Psoas muscle (tissue), 8 donors: Measurements from ENCODE around the gene ZNF385A. TPM values are rescaled to one million over a fixed set of nuclear protein-coding genes. Genes with fewer than 3 reads are reported as not detected.
A peak's percentile ranks its signal among the peaks of the same experiment; 100 is the strongest.

Experiments used
- ATAC-seq, 4 donors: fragments of 200-7000 bp; cut with Tn5 transposase; one replicate each; pipeline ENCODE4 v1.9.1; 2020; ENCODE audit warnings: moderate library complexity in 3 of 4, mild to moderate bottlenecking in 2 of 4
- DNase-seq, 2 donors: peaks; one replicate each; pipeline ENCODE4 v3.0.0-alpha.2; 2020
- H3K27ac ChIP-seq: fragments of 200-600 bp; one replicate; pipeline ENCODE4 v1.8.0; 2022
- H3K27me3 ChIP-seq, 3 donors: fragments of 200-600 bp in 1 of 3; one replicate each; pipeline versions ENCODE4 v1.6.1 to v1.8.0; 2013 to 2022; ENCODE audit warnings: low read length in 2 of 3, mild to moderate bottlenecking in 2 of 3, moderate library complexity in 1 of 3; ENCODE audit not compliant: insufficient read depth in 3 of 3
- H3K36me3 ChIP-seq, 2 donors: fragments of 200-600 bp in 1 of 2; one replicate each; pipeline versions ENCODE4 v1.6.1 to v1.8.0; 2013 to 2022; ENCODE audit warnings: low read depth in 1 of 2, mild to moderate bottlenecking in 1 of 2, moderate library complexity in 1 of 2; ENCODE audit not compliant: insufficient read depth in 1 of 2
- H3K4me1 ChIP-seq: fragments of 200-600 bp; one replicate; pipeline ENCODE4 v1.8.0; 2022
- H3K4me3 ChIP-seq: fragments of 200-600 bp; one replicate; pipeline ENCODE4 v1.8.0; 2022; ENCODE audit warnings: mild to moderate bottlenecking
- H3K9me3 ChIP-seq: fragments of 200-600 bp; one replicate; pipeline ENCODE4 v1.8.0; 2022
- CTCF ChIP-seq: fragments of 200-600 bp; IDR thresholded peaks from one replicate; pipeline ENCODE4 v1.8.0; 2022; ENCODE audit warnings: antibody characterized with exemption
- WGBS, 3 donors: extraction: QIAGEN DNeasy Blood & Tissue Kit; methylation state at CpG; one replicate each; pipeline versions ENCODE4 v1.1.6 to v1.1.7; 2013; 5-methylcytosine and 5-hydroxymethylcytosine counted together
- intact Hi-C, 2 donors: fragments of 100-400 bp; cut with DNase I; formaldehyde crosslinking; loops; one replicate each; pipeline versions ENCODE4 v1.11.0 to v1.14.2; 2022
- polyA plus RNA-seq, 3 donors: library from polyadenylated mRNA; stranded (reverse); fragments of 200-250 nt; gene quantifications; one replicate each; pipeline ENCODE4 v1.2.3, GENCODE V29; 2013
- total RNA-seq, 4 donors: library from RNA; stranded (reverse); fragmentation: NEBNext Ultra II Directional in 2 of 4; extraction: Animal tissue kit (Norgen Biotek cat#: 25700) in 2 of 4; gene quantifications; one replicate each; pipeline versions ENCODE4 v1.2.1 to v1.2.4, GENCODE V29; 2021 to 2023
- donor health status: healthy with polysubstance abuse.
- donor health status: DM: no; HTN: no; CAD: no; lungs with moderate emphysema.
- donor health status: Bipolar disorder and iron deficiency.
- donor health status: healthy.
- donor health status: DM: yes; HTN: yes; CAD: no.
- donor health status: DM: no; HTN: no; CAD: no.
- donor health status: DM: no; HTN: no; CAD: no.
- donor health status: DM: yes; HTN: yes; CAD: no.

ZNF385A gene
- total and polyA plus RNA-seq, 7 donors: 4.9 to 85.8 (median 28.0) TPM

DNA sequence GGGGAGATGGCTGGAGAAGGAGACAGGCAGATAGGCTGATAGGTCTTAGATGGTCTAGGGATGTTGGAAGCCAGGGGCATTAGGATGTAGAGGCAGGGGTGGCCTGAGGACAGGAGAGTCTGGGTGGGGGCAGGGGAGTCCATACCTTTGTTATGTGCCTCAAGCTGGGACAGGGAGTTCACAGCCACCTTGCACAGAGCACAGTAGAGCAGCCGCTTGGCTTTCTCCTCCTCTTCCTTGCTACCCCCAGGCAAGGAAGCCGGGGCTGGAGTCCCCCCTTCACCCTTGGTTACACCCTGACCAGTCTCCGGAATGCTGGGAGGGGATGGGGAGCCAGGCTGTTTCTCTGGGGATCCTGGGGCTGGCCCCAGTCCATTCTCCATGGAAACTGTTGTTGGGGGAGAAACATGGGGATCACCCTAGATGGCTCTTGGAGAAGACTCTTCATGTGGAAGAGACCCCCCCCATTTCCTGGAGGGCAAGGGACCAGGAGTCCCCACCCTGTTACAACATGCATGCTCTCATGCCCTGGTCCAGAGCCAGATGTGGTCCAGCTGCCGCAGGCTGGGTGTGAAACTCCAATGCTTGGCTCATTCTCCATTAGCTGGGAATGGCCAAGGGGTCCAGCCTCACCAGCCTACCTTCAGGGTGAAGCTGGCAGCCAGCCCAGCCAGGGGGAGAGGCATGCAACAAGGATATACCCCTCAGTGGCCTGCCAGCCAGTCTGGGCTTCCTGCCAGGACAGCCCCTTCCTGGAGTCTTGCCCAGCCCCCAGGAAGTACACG lies 13.0 kb downstream of the ZNF385A start:
- no peak for TF ChIP-seq CTCF
- 38 to 43% (median 42%) methylated on average over 4 to 5 of the region's 5 CpGs for WGBS, 3 donors
- Histone ChIP-seq H3K36me3 (peaks cover 0 to 26% of the 10 kb centered on the region in 2 donors), H3K9me3 (no peaks in the 10 kb centered on the region), H3K27me3 (no peaks in the 10 kb centered on the region), H3K4me1 (peaks cover 33% of the 10 kb centered on the region), H3K27ac (no peak overlapping the region), H3K4me3 (no peak overlapping the region)
- intact Hi-C loops: loop anchor here in 1 of 2 donors (10.0 kb wide), 1 partner anchor 387 kb away; the partner anchor contains the start of gene HOXC10
- peak; percentile 74 to 87 for DNase-seq
- ATAC-seq: no peak

DNA sequence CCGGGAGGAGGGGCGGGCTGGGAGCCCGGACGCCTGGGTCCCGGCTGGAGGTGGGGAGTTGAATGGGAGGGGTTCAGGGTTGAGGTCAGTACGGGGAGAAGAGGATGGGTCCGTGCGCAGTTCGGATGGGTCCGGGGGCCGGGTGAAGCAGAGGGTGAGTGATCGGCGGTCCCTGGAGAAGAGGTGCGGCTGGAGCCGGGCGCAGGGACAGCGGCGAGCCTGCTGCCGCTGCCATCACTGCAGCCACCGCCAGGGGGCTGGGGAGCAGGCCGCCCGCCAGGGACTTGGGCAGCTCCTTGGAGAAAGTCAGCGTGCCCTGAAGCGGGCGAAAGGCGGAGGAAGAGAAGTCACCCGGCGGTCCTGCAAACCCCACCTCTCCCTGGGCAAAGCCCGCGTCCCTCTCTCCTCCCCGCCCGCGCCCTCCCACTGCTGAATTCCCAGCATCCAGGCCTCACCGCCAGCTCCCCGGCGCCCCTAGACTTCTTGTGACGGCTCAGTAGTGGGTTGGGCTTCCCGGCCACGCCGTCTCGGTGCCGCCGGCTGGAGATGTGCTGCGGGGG lies 14.3 kb downstream of the ZNF385A start:
- H3K27me3 ChIP-seq: no peaks in the 10 kb centered on the region
- H3K27ac ChIP-seq: peak overlapping the region; percentile 21
- DNase-seq (peak; percentile 83 to 92), ATAC-seq (peak; percentile 79 to 84 (median 83))
- WGBS, 3 donors: 4 to 16% (median 14%) methylated on average over 24 to 44 of the region's 44 CpGs
- no peaks in the 10 kb centered on the region for H3K9me3 ChIP-seq
- peak overlapping the region; percentile 52 for H3K4me3 ChIP-seq
- TF ChIP-seq CTCF: peak; percentile 92
- peaks cover 0 to 22% of the 10 kb centered on the region in 2 donors for H3K36me3 ChIP-seq
- intact Hi-C loops: loop anchor here in 1 of 2 donors (10.0 kb wide), 1 partner anchor 385 kb away; the partner anchor contains the start of gene HOXC10
- peaks cover 27% of the 10 kb centered on the region for H3K4me1 ChIP-seq

GRCh38 chr12:54369597-54370131 lies 14.9 kb downstream of the ZNF385A start:
- H3K36me3 ChIP-seq: peaks cover 0 to 16% of the 10 kb centered on the region in 2 donors
- 49 to 61% (median 54%) methylated on average over 17 to 20 of the region's 21 CpGs for WGBS, 3 donors
- no peaks in the 10 kb centered on the region for H3K9me3 ChIP-seq
- intact Hi-C loops: loop anchor here (2.0 to 10.0 kb wide), 2 partner anchors 149 to 385 kb away; partner anchors contain the start of gene HOXC10 (in 1 of the 2)
- no peak overlapping the region for H3K27ac ChIP-seq
- ATAC-seq (peak in 3 of 4 donors; percentile 6 to 18 (median 6)), DNase-seq (peak in 1 of 2 donors; percentile 42)
- peaks cover 23% of the 10 kb centered on the region for H3K4me1 ChIP-seq
- no peaks in the 10 kb centered on the region for H3K27me3 ChIP-seq
- peak overlapping the region; percentile 52 for H3K4me3 ChIP-seq
- no peak for TF ChIP-seq CTCF

DNA sequence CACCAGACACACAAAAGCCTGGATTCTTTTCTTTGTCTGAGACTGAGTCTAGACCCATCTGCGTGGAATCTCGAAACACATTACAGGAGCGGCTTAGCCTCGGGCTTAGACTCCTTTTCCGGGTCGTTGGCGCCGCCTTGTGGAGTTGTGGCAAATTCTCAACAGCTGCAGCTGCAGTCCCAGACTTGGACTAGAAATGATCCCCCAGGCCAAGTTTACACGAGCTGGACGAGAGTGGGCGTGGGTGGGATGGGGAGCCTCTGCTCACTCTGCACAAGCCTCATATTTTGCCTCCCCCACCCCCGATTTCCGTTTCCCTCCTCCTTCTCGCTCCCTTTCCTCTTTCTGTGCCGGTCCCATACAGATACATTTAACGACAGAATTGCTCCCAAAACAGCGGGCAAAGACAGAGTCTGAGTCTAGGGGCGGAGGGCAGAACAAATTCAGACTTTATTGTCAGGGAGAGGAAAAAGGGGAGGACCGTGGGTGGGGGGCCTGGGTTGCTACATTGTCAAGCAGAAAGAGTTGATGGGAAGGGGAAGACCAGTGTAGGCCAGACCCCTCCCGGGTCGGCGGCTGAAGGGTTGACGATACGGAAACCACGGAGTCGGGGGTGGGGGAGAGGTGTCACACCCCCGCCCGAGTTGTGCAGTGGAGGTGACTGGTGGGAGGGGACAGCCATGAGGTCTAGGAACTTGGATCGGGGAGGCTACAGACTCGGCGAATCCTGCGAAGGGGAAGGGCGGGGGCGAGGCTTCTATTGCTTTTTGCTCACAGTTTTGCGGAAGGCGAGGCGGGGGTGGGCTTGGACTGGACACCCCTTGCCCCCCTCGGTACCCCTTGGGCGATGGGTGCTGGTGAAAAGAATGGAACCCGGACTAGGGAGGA lies 15.6 kb downstream of the ZNF385A start:
- Histone ChIP-seq H3K4me1 (peaks cover 20% of the 10 kb centered on the region), H3K27ac (no peak overlapping the region), H3K36me3 (peaks cover 0 to 15% of the 10 kb centered on the region in 2 donors), H3K27me3 (no peaks in the 10 kb centered on the region), H3K9me3 (no peaks in the 10 kb centered on the region), H3K4me3 (peak overlapping the region; percentile 52)
- TF ChIP-seq CTCF: peak; percentile 79
- 23 to 32% (median 29%) methylated on average over 38 to 40 of the region's 40 CpGs for WGBS, 3 donors
- ATAC-seq: peak; percentile 68 to 78 (median 74)
- DNase-seq: peak; percentile 92 to 96
- intact Hi-C loops: loop anchor here in 1 of 2 donors (2.0 kb wide), 1 partner anchor 148 kb away; no protein-coding TSS in a partner anchor
